ENCODE results near the gene SRRM1.

DNA sequence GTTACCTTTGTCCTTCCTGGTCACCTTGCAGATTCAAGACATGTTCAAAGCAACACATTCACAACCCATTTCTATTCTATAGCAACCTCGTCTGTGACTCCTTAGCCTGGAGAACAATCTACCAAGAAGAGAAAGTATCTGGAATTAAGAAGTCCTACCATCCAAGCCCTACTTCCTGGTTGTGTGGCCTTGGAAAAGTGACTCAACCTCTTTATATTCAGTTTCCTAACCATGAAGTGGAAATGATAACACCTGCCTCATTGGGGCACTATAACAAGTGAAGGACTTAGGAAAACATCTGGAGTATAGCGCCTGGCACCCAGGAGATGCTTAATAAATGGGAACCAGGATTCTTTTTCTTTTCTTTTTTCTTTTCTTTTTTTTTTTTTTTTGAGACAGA, 36.5 kb upstream of the SRRM1 start:
- TF ChIP-seq REST (IDR thresholded peaks at IDR 0.05; ENCODE audit: insufficient replicate concordance, low read depth) = no peak
- TF ChIP-seq POLR2AphosphoS5 (IDR thresholded peaks at IDR 0.05; ENCODE audit: low read depth) = no peak
- no peak for TF ChIP-seq CTCF (IDR thresholded peaks at IDR 0.05; ENCODE audit: insufficient read depth, low read length)

All from HL-60 (cell line).